ENCODE measurements around the gene KDM3B. TPM values are rescaled to one million over a fixed set of nuclear protein-coding genes. Genes with fewer than 3 reads are reported as not detected.

Gene KDM3B
- polyA plus RNA-seq, 2 of the 4 experiments (the other 2 are of a cell fraction): 38.1 to 52.5 TPM

DNA sequence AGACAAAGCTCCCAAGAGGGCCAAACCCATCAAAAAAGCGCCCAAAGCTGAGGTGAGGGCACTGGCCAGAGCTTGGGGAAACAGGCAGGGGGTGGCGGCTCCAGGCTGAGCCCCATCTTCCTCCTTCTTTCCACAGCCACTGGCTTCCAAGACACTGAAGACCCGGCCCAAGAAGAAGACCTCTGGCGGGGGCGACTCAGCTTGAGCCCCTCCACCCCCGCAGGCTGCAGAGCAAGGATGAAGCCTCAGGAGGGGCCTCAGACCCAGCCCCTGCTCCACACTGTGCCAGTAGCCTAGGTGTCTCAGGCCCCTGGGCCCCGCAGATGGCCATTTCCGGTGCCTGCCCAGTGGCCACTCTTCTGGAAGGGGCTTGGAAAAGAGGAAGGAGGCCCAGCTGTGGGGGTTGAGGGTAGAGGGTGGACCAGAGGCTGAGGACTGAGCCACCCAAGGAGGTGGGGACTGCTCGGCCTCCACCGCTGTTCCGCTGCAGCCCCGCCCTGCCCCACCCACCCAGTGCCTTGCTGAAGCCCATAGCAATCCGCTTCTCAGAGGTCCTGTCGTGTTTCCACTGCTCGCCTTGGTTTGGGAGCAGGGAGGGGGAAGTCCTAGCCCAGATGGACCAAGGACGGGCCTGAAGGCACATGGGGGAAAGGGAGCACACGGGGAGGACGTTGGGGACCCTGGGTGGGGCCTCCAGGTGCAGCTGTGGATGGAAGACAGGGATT lies 93.2 kb downstream of the KDM3B start:
- DNase-seq (ENCODE audit: low read depth in 1 of 2, low spot score in 1 of 2): no peak
- Histone ChIP-seq H3K4me3 (no peak overlapping the region), H3K27ac (no peak overlapping the region), H3K9me3 (no peaks in the 10 kb centered on the region), H3K4me1 (peaks cover 9% of the 10 kb centered on the region; the same call in 1 of the 3 replicates), H3K4me2 (no peak overlapping the region)
- no peak for TF ChIP-seq PHF8 (IDR thresholded peaks at IDR 0.05; ENCODE audit: borderline replicate concordance, low read depth)
- TF ChIP-seq REST (IDR thresholded peaks at IDR 0.05): no peak
- TF ChIP-seq HOXB5 (CRISPR knock-in tag; IDR thresholded peaks at IDR 0.05): no peak
- TF ChIP-seq RFX5 (IDR thresholded peaks at IDR 0.05): no peak
- TF ChIP-seq, protein P1, sequence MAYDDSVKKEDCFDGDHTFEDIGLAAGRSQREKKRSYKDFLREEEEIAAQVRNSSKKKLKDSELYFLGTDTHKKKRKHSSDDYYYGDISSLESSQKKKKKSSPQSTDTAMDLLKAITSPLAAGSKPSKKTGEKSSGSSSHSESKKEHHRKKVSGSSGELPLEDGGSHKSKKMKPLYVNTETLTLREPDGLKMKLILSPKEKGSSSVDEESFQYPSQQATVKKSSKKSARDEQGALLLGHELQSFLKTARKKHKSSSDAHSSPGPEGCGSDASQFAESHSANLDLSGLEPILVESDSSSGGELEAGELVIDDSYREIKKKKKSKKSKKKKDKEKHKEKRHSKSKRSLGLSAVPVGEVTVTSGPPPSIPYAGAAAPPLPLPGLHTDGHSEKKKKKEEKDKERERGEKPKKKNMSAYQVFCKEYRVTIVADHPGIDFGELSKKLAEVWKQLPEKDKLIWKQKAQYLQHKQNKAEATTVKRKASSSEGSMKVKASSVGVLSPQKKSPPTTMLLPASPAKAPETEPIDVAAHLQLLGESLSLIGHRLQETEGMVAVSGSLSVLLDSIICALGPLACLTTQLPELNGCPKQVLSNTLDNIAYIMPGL (CRISPR knock-in tag; IDR thresholded peaks at IDR 0.05; ENCODE audit: borderline replicate concordance): no peak
- no peak for TF ChIP-seq ZFP36 (IDR thresholded peaks at IDR 0.05; ENCODE audit: borderline replicate concordance, partially characterized antibody)
- TF ChIP-seq RCOR1 (IDR thresholded peaks at IDR 0.05; ENCODE audit: low read depth, low read length): no peak
- TF ChIP-seq MAFK (IDR thresholded peaks at IDR 0.05; ENCODE audit: partially characterized antibody): no peak
- TF ChIP-seq HEYL (CRISPR knock-in tag; IDR thresholded peaks at IDR 0.05): no peak
- no peak for TF ChIP-seq ZNF302 (CRISPR knock-in tag; IDR thresholded peaks at IDR 0.05)
- no peak for TF ChIP-seq BCL3 (IDR thresholded peaks at IDR 0.05)
- TF ChIP-seq PBX3 (IDR thresholded peaks at IDR 0.05): no peak
- TF ChIP-seq KDM1A (IDR thresholded peaks at IDR 0.05; ENCODE audit: low read depth): no peak
- TF ChIP-seq MAX (IDR thresholded peaks at IDR 0.05): no peak
- no peak for TF ChIP-seq EHMT2 (IDR thresholded peaks at IDR 0.05; ENCODE audit: low read depth)
- no peak for TF ChIP-seq FOXS1 (CRISPR knock-in tag; IDR thresholded peaks at IDR 0.05)
- ATAC-seq: no peak
- WGBS (ENCODE audit: missing lambda C conversion rate): 70% methylated on average over 11 of the region's 18 CpGs
- FAIRE-seq: no peak
- ChIA-PET POLR2A (no interaction called here), CTCF (interaction anchor here (0.6 to 10.5 kb wide), 6 partner anchors 10 to 313 kb away, joined by 3 to 203 read pairs (median 4); partner anchors contain the start of gene EGR1)

GRCh38 chr5:138448070-138448469 lies 95.6 kb downstream of the KDM3B start:
- Histone ChIP-seq H3K4me2 (no peak overlapping the region), H3K4me1 (peaks cover 9% of the 10 kb centered on the region; the same call in 1 of the 3 replicates), H3K27ac (no peak overlapping the region), H3K4me3 (no peak overlapping the region), H3K9me3 (no peaks in the 10 kb centered on the region)
- DNase-seq (ENCODE audit: low read depth in 1 of 2, low spot score in 1 of 2) (no peak), FAIRE-seq (no peak), ATAC-seq (no peak)
- CTCF ChIA-PET: interaction anchor here (0.8 to 10.5 kb wide), 11 partner anchors 12 to 268 kb away, joined by 3 to 203 read pairs (median 17); partner anchors contain the start of gene EGR1
- TF ChIP-seq CBX2 (IDR thresholded peaks at IDR 0.05; ENCODE audit: borderline replicate concordance, low read depth) (no peak), HOXA7 (CRISPR knock-in tag; IDR thresholded peaks at IDR 0.05) (no peak), KDM1A (IDR thresholded peaks at IDR 0.05; ENCODE audit: low read depth) (no peak), ESRRA (IDR thresholded peaks at IDR 0.05; ENCODE audit: borderline replicate concordance, low read length) (no peak), NFE2L2 (conservative IDR thresholded peaks at IDR 0.05; ENCODE audit: low read length) (no peak), RFX5 (IDR thresholded peaks at IDR 0.05) (no peak), EHMT2 (IDR thresholded peaks at IDR 0.05; ENCODE audit: low read depth) (no peak)
- TF ChIP-seq, protein P2, sequence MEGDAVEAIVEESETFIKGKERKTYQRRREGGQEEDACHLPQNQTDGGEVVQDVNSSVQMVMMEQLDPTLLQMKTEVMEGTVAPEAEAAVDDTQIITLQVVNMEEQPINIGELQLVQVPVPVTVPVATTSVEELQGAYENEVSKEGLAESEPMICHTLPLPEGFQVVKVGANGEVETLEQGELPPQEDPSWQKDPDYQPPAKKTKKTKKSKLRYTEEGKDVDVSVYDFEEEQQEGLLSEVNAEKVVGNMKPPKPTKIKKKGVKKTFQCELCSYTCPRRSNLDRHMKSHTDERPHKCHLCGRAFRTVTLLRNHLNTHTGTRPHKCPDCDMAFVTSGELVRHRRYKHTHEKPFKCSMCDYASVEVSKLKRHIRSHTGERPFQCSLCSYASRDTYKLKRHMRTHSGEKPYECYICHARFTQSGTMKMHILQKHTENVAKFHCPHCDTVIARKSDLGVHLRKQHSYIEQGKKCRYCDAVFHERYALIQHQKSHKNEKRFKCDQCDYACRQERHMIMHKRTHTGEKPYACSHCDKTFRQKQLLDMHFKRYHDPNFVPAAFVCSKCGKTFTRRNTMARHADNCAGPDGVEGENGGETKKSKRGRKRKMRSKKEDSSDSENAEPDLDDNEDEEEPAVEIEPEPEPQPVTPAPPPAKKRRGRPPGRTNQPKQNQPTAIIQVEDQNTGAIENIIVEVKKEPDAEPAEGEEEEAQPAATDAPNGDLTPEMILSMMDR (IDR thresholded peaks at IDR 0.05): no peak
- POLR2A ChIA-PET: interaction anchor here (0.6 to 2.3 kb wide), 2 partner anchors 16 to 227 kb away, joined by 4 to 13 read pairs; partner anchors contain the start of gene EGR1
- WGBS (ENCODE audit: missing lambda C conversion rate): 76% methylated on average over 6 of the region's 6 CpGs
